Left lung (tissue), 10 donors: Measurements from ENCODE around the gene MRRF. TPM values are rescaled to one million over a fixed set of nuclear protein-coding genes. Genes with fewer than 3 reads are reported as not detected.

Experiments used
- ATAC-seq: fragments of 200-7000 bp; cut with Tn5 transposase; one replicate; pipeline ENCODE4 v1.9.1; 2020; ENCODE audit warnings: moderate library complexity
- DNase-seq, 4 donors: peaks; one replicate each; pipeline ENCODE4 v3.0.0-alpha.2; 2013 to 2020
- H3K27ac ChIP-seq, 2 donors: fragments of 200-600 bp; sonication (generic) in 1 of 2; one replicate each; pipeline versions ENCODE4 v1.5.0 to v1.8.0; 2020 to 2021
- H3K27me3 ChIP-seq, 2 donors: fragments of 200-600 bp; sonication (generic) in 1 of 2; one replicate each; pipeline versions ENCODE4 v1.5.0 to v1.8.0; 2020 to 2021
- H3K36me3 ChIP-seq, 2 donors: fragments of 200-600 bp; sonication (generic) in 1 of 2; one replicate each; pipeline versions ENCODE4 v1.5.0 to v1.8.0; 2020 to 2021
- H3K4me1 ChIP-seq, 2 donors: fragments of 200-600 bp; one replicate each; pipeline ENCODE4 v1.8.0; 2021
- H3K4me3 ChIP-seq, 2 donors: fragments of 200-600 bp; sonication (generic) in 1 of 2; one replicate each; pipeline versions ENCODE4 v1.5.0 to v1.8.0; 2020 to 2021; ENCODE audit warnings: mild to moderate bottlenecking in 1 of 2
- H3K9me3 ChIP-seq, 2 donors: fragments of 200-600 bp; sonication (generic) in 1 of 2; one replicate each; pipeline versions ENCODE4 v1.5.0 to v1.8.0; 2020 to 2021
- CTCF ChIP-seq, 2 donors: fragments of 200-600 bp; sonication (generic) in 1 of 2; IDR thresholded peaks; one replicate each; pipeline versions ENCODE4 v1.5.0 to v1.8.0; 2021; ENCODE audit warnings: antibody characterized with exemption in 2 of 2
- intact Hi-C, 2 donors: fragments of 100-400 bp; cut with DNase I; formaldehyde crosslinking; loops; one replicate each; pipeline versions ENCODE4 v1.11.2 to v1.14.2; 2022
- polyA plus RNA-seq, 6 donors: library from polyadenylated mRNA; unstranded; fragments of 120-200 nt; gene quantifications; one replicate each; pipeline ENCODE4 v1.2.1, GENCODE V29; 2013; ENCODE audit not compliant: insufficient read length in 6 of 6
- total RNA-seq, 2 donors: library from RNA; stranded (reverse); fragmentation: NEBNext Ultra II Directional; extraction: Animal tissue kit (Norgen Biotek cat#: 25700); gene quantifications; one replicate each; pipeline ENCODE4 v1.2.1, GENCODE V29; 2021
- donor health status: DM: no; HTN: yes; CAD: no.
- donor health status: DM: no; HTN: no; CAD: no.

Gene MRRF
- total and polyA plus RNA-seq, 8 donors: 21.3 to 53.0 (median 41.2) TPM

GRCh38 chr9:122223435-122223834 is 41.2 kb upstream of the MRRF start:
- TF ChIP-seq CTCF (IDR thresholded peaks at IDR 0.05): no peak
- H3K9me3 ChIP-seq: no peaks in the 10 kb centered on the region
- peaks cover 22 to 43% of the 10 kb centered on the region in 2 donors for H3K4me1 ChIP-seq
- H3K4me3 ChIP-seq: no peak overlapping the region
- no peak for DNase-seq
- intact Hi-C loops: no loop called here
- no peaks in the 10 kb centered on the region for H3K36me3 ChIP-seq
- ATAC-seq: no peak
- H3K27ac ChIP-seq: no peak overlapping the region
- H3K27me3 ChIP-seq: peaks cover 84 to 100% of the 10 kb centered on the region in 2 donors

- intact Hi-C loops: no loop called here
- Histone ChIP-seq H3K9me3 (no peaks in the 10 kb centered on the region), H3K4me3 (no peak overlapping the region), H3K36me3 (no peaks in the 10 kb centered on the region), H3K27me3 (peaks cover 78 to 100% of the 10 kb centered on the region in 2 donors), H3K4me1 (peaks cover 5 to 32% of the 10 kb centered on the region in 2 donors), H3K27ac (no peak overlapping the region)
- no peak for TF ChIP-seq CTCF (IDR thresholded peaks at IDR 0.05)
- ATAC-seq: no peak
- no peak for DNase-seq
Observed at GRCh38 chr9:122225312-122226141, 39.2 kb upstream of the MRRF start.

- Histone ChIP-seq H3K27me3 (peaks cover 70 to 100% of the 10 kb centered on the region in 2 donors), H3K36me3 (no peaks in the 10 kb centered on the region), H3K9me3 (no peaks in the 10 kb centered on the region), H3K27ac (no peak overlapping the region), H3K4me1 (peaks cover 5 to 30% of the 10 kb centered on the region in 2 donors), H3K4me3 (no peak overlapping the region)
- no peak for ATAC-seq
- no peak for DNase-seq
- no peak for TF ChIP-seq CTCF (IDR thresholded peaks at IDR 0.05)
- intact Hi-C loops: no loop called here
Observed at GRCh38 chr9:122226142-122226757, 38.4 kb upstream of the MRRF start.

- TF ChIP-seq CTCF (IDR thresholded peaks at IDR 0.05): no peak
- Histone ChIP-seq H3K4me3 (peak overlapping the region in 1 of 2 donors; percentile 36), H3K27ac (no peak overlapping the region), H3K27me3 (peaks cover 63 to 96% of the 10 kb centered on the region in 2 donors), H3K4me1 (peaks cover 5 to 30% of the 10 kb centered on the region in 2 donors), H3K36me3 (no peaks in the 10 kb centered on the region), H3K9me3 (no peaks in the 10 kb centered on the region)
- DNase-seq (no peak), ATAC-seq (no peak)
- intact Hi-C loops: no loop called here
Observed at GRCh38 chr9:122226758-122227574, 37.7 kb upstream of the MRRF start.

- no peak for TF ChIP-seq CTCF (IDR thresholded peaks at IDR 0.05)
- intact Hi-C loops: no loop called here
- H3K4me3 ChIP-seq: peak overlapping the region in 1 of 2 donors; percentile 36
Observed at GRCh38 chr9:122227575-122227900, 37.1 kb upstream of the MRRF start.

More at GRCh38 chr9:122227575-122227900, 37.1 kb upstream of the MRRF start:
- Histone ChIP-seq H3K9me3 (no peaks in the 10 kb centered on the region), H3K27ac (no peak overlapping the region), H3K36me3 (no peaks in the 10 kb centered on the region), H3K4me1 (peaks cover 5 to 30% of the 10 kb centered on the region in 2 donors), H3K27me3 (peaks cover 57 to 90% of the 10 kb centered on the region in 2 donors)
- ATAC-seq (no peak), DNase-seq (no peak)
